Muscle layer of colon (tissue), 2 donors: ENCODE measurements around the gene BCKDK.

Experiments
- H3K27ac ChIP-seq: one replicate; pipeline ENCODE4 v1.7.0; 2013; ENCODE audit warnings: low read depth, mild to moderate bottlenecking, low read length, moderate library complexity
- H3K27me3 ChIP-seq, 2 donors: one replicate each; pipeline ENCODE4 v1.7.0; 2013; ENCODE audit warnings: low read length in 2 of 2, mild to moderate bottlenecking in 2 of 2; ENCODE audit not compliant: insufficient read depth in 2 of 2, control insufficient read depth in 1 of 2
- H3K36me3 ChIP-seq: one replicate; pipeline ENCODE4 v1.7.0; 2013; ENCODE audit warnings: mild to moderate bottlenecking, low read length; ENCODE audit not compliant: insufficient read depth
- H3K4me1 ChIP-seq: one replicate; pipeline ENCODE4 v1.7.0; 2013; ENCODE audit warnings: mild to moderate bottlenecking, low read length; ENCODE audit not compliant: insufficient read depth
- H3K4me3 ChIP-seq, 2 donors: one replicate each; pipeline ENCODE4 v1.7.0; 2013; ENCODE audit warnings: low read length in 2 of 2, low read depth in 1 of 2, mild to moderate bottlenecking in 1 of 2, moderate library complexity in 1 of 2
- H3K9ac ChIP-seq: one replicate; pipeline ENCODE4 v1.7.0; 2013; ENCODE audit warnings: low read length
- H3K9me3 ChIP-seq: one replicate; pipeline ENCODE4 v1.7.0; 2013; ENCODE audit warnings: mild to moderate bottlenecking, low read length
- donor health status: abdominal sarcoma.
- donor health status: Adenocarcinoma of cecum.

BCKDK gene

DNA sequence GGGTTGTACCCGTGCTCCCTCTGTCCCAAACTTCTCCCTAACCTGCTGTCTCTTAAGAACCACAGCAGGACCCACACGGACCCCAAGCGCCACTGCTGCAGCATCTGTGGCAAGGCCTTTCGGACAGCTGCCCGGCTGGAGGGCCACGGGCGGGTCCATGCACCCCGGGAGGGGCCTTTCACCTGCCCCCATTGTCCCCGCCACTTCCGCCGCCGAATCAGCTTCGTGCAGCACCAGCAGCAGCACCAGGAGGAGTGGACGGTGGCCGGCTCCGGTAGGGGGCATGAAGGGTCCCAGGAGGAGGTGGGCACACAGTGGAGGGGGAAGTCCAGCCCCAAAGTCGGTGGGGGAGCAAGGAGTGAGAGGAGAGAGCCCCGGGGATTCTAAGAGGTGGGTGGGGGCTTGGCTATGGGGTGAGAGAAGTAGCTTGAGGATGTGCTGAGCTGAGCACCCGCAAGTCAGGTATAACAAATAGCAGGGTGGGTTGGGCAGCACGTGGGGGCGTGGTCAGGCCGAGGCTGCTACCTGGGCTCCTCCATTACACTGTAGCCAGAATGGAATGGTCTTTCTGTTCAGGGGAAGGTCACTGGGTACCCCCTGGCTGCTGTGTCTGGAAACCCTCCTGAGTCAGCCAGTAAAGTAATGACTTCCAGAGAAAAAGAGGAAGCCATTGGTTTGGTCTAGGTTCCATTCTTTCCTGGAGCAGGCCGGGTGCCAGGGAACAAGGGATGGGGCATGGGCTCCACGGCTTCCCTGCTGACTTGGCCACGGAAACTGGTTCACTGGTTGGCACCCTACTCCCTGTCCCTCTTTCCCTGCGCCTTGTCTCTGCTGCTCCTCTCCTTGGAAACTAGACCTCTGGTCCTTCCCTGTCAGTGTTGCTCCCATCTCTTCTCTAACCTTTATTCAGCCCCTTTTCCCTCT lies 26.5 kb upstream of the BCKDK start:
- H3K4me1 ChIP-seq, result no peaks in the 10 kb centered on the region
- H3K27me3 ChIP-seq, result no peaks in the 10 kb centered on the region
- H3K27ac ChIP-seq, result no peak overlapping the region
- no peak overlapping the region for H3K9ac ChIP-seq
- H3K36me3 ChIP-seq, result peaks cover 64% of the 10 kb centered on the region
- H3K9me3 ChIP-seq, result no peaks in the 10 kb centered on the region
- H3K4me3 ChIP-seq, result no peak overlapping the region

DNA sequence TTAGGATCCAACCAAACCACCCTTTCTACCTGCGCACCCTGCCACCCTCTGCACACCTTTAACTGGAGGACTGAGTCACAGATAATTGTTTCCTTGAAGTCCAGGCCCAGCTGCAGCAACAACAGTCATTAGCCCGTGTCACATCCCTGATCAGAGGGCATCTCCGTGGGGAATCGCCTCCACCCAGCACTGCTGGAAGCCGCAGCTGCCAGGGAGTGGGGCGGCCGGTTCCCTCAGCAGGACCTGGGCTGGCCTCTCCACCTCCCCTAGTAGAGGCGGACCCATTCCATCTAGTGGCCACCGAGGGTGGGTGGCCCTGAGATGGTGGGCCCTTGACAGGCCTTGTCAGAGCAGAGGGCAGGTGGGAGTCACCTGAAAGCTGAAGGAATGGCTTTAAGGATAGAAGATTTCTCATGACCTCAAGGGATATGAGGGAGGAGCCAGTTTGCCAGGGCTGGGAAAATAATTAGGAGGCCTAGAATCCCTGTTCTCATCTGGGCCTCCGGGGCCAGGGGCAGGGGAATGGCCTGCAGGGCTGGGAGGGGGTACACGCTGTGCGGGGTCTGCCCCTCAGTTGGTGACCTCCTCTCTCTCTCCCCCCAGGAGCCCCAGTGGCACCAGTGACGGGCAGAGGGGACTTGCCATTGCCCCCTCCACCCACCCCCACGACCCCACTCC lies 25.7 kb upstream of the BCKDK start:
- Histone ChIP-seq H3K36me3 (peaks cover 59% of the 10 kb centered on the region), H3K27ac (no peak overlapping the region), H3K9ac (no peak overlapping the region), H3K27me3 (no peaks in the 10 kb centered on the region), H3K9me3 (no peaks in the 10 kb centered on the region), H3K4me3 (no peak overlapping the region), H3K4me1 (no peaks in the 10 kb centered on the region)

GRCh38 chr16:31083081-31083480 lies 25.1 kb upstream of the BCKDK start:
- no peak overlapping the region for H3K9ac ChIP-seq
- H3K4me3 ChIP-seq, result no peak overlapping the region
- no peak overlapping the region for H3K27ac ChIP-seq
- peaks cover 53% of the 10 kb centered on the region for H3K36me3 ChIP-seq
- H3K4me1 ChIP-seq, result no peaks in the 10 kb centered on the region
- H3K9me3 ChIP-seq, result no peaks in the 10 kb centered on the region
- H3K27me3 ChIP-seq, result no peaks in the 10 kb centered on the region

- Histone ChIP-seq H3K4me3 (no peak overlapping the region), H3K27me3 (no peaks in the 10 kb centered on the region), H3K27ac (no peak overlapping the region), H3K9me3 (no peaks in the 10 kb centered on the region), H3K9ac (no peak overlapping the region), H3K36me3 (peaks cover 49% of the 10 kb centered on the region), H3K4me1 (no peaks in the 10 kb centered on the region)
Observed at GRCh38 chr16:31083556-31083955, 24.6 kb upstream of the BCKDK start.

DNA sequence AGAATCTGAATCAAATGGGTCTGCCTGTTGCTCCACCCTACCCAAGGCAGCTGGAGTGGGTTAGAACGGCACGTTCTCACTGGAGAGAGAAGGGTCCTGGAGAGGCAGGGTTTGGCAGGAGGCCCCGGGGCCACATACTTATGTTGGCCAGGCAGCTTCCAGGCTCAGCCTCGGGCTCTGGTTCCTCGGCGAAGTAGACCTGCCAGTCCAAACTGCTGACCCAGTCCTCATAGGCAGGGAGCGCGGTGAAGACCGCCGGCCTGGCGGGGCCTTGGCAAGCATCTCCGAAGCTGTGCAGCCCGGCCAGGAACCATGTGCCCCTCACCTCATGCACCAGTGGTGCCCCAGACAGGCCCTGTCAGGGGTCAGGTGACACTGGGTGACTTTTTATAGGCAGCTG lies 24.2 kb upstream of the BCKDK start:
- Histone ChIP-seq H3K4me3 (no peak overlapping the region), H3K27me3 (no peaks in the 10 kb centered on the region), H3K9ac (no peak overlapping the region), H3K4me1 (no peaks in the 10 kb centered on the region), H3K9me3 (no peaks in the 10 kb centered on the region), H3K36me3 (peaks cover 44% of the 10 kb centered on the region), H3K27ac (no peak overlapping the region)

DNA sequence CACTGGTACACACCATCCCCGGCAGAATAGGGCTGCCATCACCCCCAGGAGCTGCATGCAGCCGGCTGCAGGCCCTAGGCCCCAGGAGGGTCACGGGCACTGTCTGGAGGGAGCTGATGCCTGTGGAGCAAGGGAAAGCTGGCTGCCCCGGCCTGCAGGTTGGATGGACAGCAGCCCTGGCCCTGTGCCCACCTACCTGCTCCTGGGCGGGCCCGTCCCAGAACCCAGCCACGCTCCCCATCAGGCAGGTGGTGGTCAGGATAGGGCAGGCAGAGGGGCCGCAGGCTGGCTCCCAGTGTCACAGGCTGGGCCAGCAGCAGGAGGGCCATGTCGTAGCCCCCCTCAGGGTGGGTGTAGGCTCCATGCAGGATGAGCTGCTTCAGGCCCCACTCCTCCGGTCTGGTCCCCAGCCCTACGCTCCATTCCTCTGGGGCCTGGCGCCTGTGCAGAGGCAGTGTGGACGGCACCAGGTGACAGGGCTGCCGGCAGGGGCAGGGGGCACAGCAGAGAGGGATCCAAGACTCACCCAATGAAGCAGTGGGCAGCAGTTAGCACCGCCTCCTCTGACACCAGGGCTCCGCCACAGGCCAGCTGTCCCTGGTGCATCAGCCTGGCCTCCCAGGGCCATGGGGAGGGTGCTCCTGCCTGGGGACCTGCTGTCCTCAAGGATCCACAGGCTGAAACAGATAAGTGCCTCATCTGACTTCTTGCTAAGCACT lies 23.4 kb upstream of the BCKDK start:
- Histone ChIP-seq H3K36me3 (peaks cover 37% of the 10 kb centered on the region), H3K9me3 (no peaks in the 10 kb centered on the region), H3K27me3 (no peaks in the 10 kb centered on the region), H3K4me1 (no peaks in the 10 kb centered on the region), H3K27ac (no peak overlapping the region), H3K9ac (no peak overlapping the region), H3K4me3 (no peak overlapping the region)

- Histone ChIP-seq H3K4me1 (no peaks in the 10 kb centered on the region), H3K36me3 (peaks cover 32% of the 10 kb centered on the region), H3K27ac (no peak overlapping the region), H3K9ac (no peak overlapping the region), H3K9me3 (no peaks in the 10 kb centered on the region), H3K27me3 (no peaks in the 10 kb centered on the region), H3K4me3 (no peak overlapping the region)
Observed at GRCh38 chr16:31085411-31085810, 22.8 kb upstream of the BCKDK start.

DNA sequence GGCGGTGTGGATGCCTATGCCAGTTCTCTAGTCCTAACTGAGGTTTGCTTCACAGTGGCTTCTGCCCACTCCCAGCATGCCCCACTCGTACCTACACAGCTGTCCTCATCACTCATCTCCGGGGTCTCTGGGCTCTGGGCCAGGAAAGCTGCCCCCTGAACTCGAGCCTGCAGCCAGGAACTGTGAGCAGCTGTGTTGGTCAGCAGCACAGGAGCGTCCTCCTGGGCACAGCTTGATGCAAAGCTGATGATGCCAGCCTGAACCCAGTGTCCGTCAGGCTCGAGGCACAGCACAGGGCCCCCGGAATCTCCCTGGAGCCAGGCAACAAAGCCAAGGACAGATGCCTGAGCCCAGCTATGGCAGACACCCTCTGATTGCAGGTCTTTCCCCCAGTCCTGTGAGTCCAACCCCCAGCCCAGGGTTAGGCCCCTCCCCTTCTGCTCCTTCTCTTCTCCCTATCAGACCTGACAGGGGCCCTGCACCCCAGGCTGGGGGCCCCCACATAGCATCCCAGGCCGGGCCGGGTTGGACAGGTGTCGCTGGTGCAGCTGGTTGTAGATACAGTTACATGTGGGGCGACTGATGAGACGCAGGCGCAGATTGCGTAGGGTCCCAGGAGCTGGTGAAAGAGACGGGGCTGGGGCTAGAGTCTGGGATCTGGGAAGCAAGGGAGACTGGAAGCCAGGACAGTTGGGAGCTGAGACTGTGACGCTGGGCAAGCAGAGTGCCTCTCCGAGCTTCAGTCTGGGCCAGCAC lies 22.1 kb upstream of the BCKDK start:
- Histone ChIP-seq H3K4me1 (no peaks in the 10 kb centered on the region), H3K4me3 (no peak overlapping the region), H3K9ac (no peak overlapping the region), H3K9me3 (no peaks in the 10 kb centered on the region), H3K36me3 (peaks cover 32% of the 10 kb centered on the region), H3K27me3 (no peaks in the 10 kb centered on the region), H3K27ac (no peak overlapping the region)

DNA sequence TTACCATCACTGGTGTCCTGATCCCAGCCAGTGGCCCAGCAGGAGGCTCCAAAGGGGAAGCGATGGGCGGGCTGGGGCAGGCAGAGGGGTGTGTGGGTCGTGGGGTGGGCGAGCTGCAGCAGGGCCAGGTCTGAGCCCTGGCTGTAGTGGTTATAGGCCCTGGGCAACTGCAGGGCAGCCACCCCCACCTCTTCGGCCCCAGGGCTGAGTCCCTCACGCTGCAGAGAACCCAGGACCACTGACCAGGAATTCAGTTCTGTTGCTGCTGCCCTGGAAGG lies 21.6 kb upstream of the BCKDK start:
- Histone ChIP-seq H3K36me3 (peaks cover 30% of the 10 kb centered on the region), H3K4me1 (no peaks in the 10 kb centered on the region), H3K9me3 (no peaks in the 10 kb centered on the region), H3K9ac (no peak overlapping the region), H3K27ac (no peak overlapping the region), H3K27me3 (no peaks in the 10 kb centered on the region), H3K4me3 (no peak overlapping the region)

DNA sequence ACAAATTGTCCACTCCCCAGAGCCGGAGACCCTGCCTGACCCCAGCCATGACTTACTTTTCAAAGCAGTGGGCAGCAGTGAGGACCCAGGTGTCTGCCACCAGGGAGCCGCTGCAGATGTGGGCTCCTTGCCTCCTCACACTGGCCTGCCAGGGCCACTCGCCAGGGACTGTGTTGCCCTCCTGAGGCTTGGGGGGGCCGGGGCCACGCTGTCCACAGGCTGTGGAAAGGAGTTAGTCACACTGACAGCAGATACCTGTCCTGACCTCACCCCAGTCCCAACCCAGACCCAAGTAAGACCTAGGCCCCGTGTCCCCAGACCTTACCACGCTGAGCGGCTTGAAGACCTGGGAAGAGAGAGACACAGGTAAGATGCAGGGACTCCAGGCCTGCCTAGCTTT lies 20.7 kb upstream of the BCKDK start:
- Histone ChIP-seq H3K4me1 (no peaks in the 10 kb centered on the region), H3K4me3 (no peak overlapping the region), H3K27me3 (no peaks in the 10 kb centered on the region), H3K27ac (no peak overlapping the region), H3K9me3 (no peaks in the 10 kb centered on the region), H3K36me3 (peaks cover 27% of the 10 kb centered on the region), H3K9ac (no peak overlapping the region)

DNA sequence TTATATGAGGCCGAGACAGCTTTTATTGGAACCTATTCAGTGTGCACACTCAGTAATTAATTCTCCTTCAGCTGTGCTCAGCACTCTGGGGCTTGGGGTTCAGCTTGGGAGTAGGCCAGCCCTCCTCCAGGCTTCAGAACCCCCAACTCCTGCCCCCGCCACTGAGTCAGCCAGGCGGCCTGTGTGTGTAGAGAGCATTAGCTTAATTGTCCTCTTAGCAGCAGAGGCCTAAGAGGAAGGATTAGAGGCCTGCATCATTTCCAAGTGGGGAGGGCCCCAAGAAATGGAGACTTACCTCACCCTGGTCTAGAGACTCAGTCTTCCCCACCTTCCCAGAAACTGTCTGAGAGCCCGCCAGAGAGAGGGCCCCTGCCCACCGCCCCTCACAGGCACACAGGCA lies 20.2 kb upstream of the BCKDK start:
- H3K9me3 ChIP-seq, result no peaks in the 10 kb centered on the region
- no peak overlapping the region for H3K27ac ChIP-seq
- H3K4me1 ChIP-seq, result peaks cover 3% of the 10 kb centered on the region
- H3K4me3 ChIP-seq, result no peak overlapping the region
- H3K36me3 ChIP-seq, result peaks cover 27% of the 10 kb centered on the region
- no peaks in the 10 kb centered on the region for H3K27me3 ChIP-seq
- H3K9ac ChIP-seq, result no peak overlapping the region
